ENCODE data around the gene NPFF.

The NPFF gene

DNA sequence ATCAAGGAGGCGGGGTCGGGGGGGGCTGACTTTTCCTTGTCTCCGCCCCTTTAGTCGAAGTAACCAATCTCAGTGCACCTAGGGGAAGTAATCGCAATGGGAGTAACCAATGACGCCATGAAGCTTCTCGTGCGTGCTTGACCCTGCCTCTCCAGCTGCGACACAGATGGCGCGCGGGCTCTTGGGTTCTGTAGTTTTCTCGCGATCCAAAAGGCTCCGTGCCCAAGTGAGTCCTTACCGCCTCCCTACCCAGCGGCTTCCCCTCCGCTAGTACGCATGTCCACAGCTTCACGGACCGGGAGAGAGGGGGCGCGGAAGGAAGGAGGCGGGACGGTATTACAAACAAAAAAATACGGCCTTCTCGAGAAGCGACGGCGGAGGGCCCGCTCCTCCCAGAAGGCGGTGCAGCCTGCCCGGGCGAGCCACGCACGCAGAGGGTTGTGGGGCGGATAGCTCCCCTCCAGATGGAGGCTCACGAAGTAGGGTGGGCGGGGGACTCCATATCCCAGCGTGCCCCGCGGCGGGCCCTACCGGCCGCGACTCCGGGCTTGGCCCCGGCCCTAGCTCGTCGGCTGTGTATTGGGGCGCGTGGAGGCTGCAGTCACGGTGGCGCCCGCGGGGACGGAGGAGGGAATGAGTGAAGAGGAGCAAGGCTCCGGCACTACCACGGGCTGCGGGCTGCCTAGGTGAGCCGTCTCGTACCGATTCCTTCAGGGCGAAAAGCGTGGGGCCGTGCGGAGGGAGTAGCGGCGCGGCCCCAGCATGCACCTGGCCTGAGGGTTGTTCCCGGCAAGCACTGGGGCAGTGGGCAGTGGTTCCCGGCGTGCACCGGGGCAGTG is 6.3 kb downstream of the NPFF start, which contains the start of gene TARBP2:
Gene TARBP2, plus strand, starts transcription at position 508 of the 839 bp plus-strand sequence. Its CDS starts 126 bp downstream, at position 634.
- Histone ChIP-seq H3K4me3 (ENCODE audit: low read length) (peak within 1 kb of the TSS; percentile 88), H3K9ac (ENCODE audit: low read depth, low read length) (peak within 1 kb of the TSS; percentile 94), H3K36me3 (ENCODE audit: insufficient read depth, low read length) (peaks cover 13% of the 10 kb centered on the region), H3K9me3 (replicated peaks; ENCODE audit: low read length) (no peaks in the 10 kb centered on the region), H3K4me1 (ENCODE audit: control insufficient read depth, insufficient read depth, low read length) (peaks cover 54% of the 10 kb centered on the region), H3K4me2 (ENCODE audit: low read length) (peak within 1 kb of the TSS; percentile 96), H3K27me3 (ENCODE audit: control insufficient read depth, insufficient read depth, low read length) (no peaks in the 10 kb centered on the region)

DNA sequence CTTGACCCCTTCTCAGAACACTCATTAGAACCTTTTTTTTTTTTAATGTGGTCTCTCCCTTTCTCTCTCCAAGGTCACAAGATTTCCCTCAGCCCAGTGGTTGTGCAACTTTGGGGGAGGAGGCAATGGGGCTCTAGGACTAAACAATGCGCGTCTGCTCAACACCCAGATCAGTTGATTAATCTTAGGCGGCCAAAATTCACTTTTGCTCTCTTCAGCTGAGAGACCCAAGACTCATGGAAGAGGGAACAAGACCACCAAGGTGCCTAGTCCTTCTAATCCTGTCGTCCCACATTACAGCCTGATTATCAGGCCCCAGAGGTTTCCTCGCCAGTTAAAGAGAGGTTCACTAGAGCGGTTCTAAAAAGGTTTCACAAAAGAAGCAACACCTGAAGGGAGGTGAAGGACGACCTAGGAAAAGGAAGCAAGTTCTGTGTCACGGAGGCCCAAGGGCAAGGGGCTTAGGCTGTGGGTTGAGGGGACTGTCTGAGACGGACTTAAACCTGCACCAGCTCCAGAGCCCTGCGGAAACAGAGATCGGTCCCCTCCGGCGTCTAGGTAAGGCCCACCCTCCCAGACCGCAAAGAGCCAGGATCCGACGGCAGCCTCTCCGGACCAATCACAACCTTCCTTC is 7.0 kb downstream of the NPFF start:
- Histone ChIP-seq H3K36me3 (ENCODE audit: insufficient read depth, low read length) (peaks cover 13% of the 10 kb centered on the region), H3K9me3 (replicated peaks; ENCODE audit: low read length) (no peaks in the 10 kb centered on the region), H3K9ac (ENCODE audit: low read depth, low read length) (peak overlapping the region; percentile 90), H3K27me3 (ENCODE audit: control insufficient read depth, insufficient read depth, low read length) (no peaks in the 10 kb centered on the region), H3K4me1 (ENCODE audit: control insufficient read depth, insufficient read depth, low read length) (peaks cover 49% of the 10 kb centered on the region), H3K4me3 (ENCODE audit: low read length) (peak overlapping the region; percentile 76), H3K4me2 (ENCODE audit: low read length) (peak overlapping the region; percentile 96)

DNA sequence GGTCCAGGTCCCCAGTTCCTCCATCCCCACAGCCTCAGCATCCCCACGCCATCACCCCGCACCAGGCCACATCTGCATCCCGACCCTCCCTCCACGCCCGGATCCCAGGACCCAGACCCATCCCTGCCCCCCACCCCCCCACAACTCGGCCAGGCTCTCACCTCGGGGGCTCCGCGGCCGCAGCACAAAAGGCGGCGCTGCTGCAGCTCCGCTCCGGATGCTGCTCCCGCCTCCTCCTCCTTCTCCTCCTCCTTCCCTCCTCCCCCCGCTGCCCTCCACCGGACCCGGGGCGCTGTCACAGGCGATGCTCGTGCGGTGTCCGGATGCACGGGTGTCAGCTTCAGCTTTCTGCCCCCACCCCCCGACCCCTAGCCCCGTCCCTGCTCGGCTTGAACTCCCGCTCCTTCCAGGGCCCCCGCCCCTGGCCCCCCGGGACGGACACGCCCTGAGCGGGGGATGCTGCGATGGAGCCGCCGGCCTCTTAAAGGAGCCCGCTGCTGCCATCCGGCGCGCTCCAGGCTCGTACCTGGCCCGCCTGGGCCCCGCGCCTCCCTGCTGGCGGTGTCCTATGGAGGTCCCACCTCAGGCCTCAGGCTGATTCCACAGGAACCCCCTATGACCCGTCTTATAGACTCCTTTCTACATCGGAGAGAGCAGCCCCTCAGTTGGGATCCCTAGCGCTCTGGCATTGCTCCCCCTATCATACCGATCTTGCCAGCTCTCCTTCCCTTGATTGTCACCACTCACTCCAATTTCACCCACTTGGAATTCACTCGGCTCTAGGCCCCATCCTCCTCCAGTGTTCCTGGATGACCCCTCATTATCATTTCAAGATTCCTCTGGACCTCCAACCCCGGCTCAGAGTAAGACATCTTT is 7.8 kb downstream of the NPFF start, which contains the start of gene MAP3K12:
Gene MAP3K12, minus strand, starts transcription at position 193 of the 876 bp plus-strand sequence. CDS start 12,067 bp downstream, outside the sequence.
- Histone ChIP-seq H3K9me3 (replicated peaks; ENCODE audit: low read length) (no peaks in the 10 kb centered on the region), H3K27me3 (ENCODE audit: control insufficient read depth, insufficient read depth, low read length) (no peaks in the 10 kb centered on the region), H3K4me3 (ENCODE audit: low read length) (peak within 1 kb of the TSS; percentile 76), H3K9ac (ENCODE audit: low read depth, low read length) (peak within 1 kb of the TSS; percentile 90), H3K4me1 (ENCODE audit: control insufficient read depth, insufficient read depth, low read length) (peaks cover 42% of the 10 kb centered on the region), H3K4me2 (ENCODE audit: low read length) (peak within 1 kb of the TSS; percentile 96), H3K36me3 (ENCODE audit: insufficient read depth, low read length) (peaks cover 8% of the 10 kb centered on the region)

DNA sequence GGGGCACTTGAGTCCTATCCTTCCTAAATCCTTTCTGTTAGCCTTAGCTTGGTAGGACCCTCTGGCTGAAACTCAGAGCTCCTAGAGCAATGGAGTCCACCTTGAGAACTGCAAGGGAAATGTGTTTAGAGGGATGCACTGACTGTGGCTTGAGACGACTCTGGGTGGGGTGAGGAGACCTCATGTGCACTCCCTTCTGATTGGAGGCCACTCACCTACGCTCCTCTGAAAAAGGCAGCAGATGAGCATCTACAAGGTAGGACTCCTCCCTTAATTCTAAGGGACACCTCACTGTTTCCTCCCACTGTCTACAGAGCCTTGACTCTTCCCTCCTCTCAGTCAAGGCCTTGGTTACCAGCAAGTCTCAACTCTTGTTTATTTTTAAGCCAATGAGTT is 9.1 kb downstream of the NPFF start:
- Histone ChIP-seq H3K4me1 (ENCODE audit: control insufficient read depth, insufficient read depth, low read length) (peaks cover 47% of the 10 kb centered on the region), H3K9ac (ENCODE audit: low read depth, low read length) (no peak overlapping the region)

DNA sequence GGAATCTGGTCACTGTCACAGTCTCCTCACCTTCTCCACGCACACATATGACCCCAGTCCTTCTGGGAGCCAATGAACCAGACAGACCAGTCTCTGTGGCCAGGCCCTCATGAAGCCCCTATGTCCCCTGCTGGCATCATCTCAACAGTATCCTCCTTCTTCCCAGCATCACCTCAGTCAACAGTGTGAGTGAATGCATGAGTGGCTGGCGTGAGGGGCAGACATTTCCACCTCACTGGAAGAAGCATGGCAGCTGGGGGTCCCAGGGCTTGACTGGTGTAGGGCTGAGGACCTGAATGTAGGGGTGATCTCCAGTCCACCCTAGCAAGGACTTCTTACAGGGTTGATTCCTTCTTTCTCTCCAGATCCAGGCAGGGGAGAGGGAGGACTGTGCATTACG is 9.8 kb downstream of the NPFF start:
- no peaks in the 10 kb centered on the region for H3K9me3 ChIP-seq (replicated peaks; ENCODE audit: low read length)
- no peaks in the 10 kb centered on the region for H3K36me3 ChIP-seq (ENCODE audit: insufficient read depth, low read length)
- no peak overlapping the region for H3K4me3 ChIP-seq (ENCODE audit: low read length)
- H3K4me1 ChIP-seq (ENCODE audit: control insufficient read depth, insufficient read depth, low read length): peaks cover 51% of the 10 kb centered on the region
- no peaks in the 10 kb centered on the region for H3K27me3 ChIP-seq (ENCODE audit: control insufficient read depth, insufficient read depth, low read length)
- no peak overlapping the region for H3K9ac ChIP-seq (ENCODE audit: low read depth, low read length)
- H3K4me2 ChIP-seq (ENCODE audit: low read length): no peak overlapping the region

More for the DNA sequence above, 9.1 kb downstream of the NPFF start:
- H3K4me3 ChIP-seq (ENCODE audit: low read length): peak overlapping the region; percentile 76
- H3K9me3 ChIP-seq (replicated peaks; ENCODE audit: low read length): no peaks in the 10 kb centered on the region
- no peaks in the 10 kb centered on the region for H3K27me3 ChIP-seq (ENCODE audit: control insufficient read depth, insufficient read depth, low read length)
- H3K4me2 ChIP-seq (ENCODE audit: low read length): peak overlapping the region; percentile 86
- H3K36me3 ChIP-seq (ENCODE audit: insufficient read depth, low read length): no peaks in the 10 kb centered on the region

DNA sequence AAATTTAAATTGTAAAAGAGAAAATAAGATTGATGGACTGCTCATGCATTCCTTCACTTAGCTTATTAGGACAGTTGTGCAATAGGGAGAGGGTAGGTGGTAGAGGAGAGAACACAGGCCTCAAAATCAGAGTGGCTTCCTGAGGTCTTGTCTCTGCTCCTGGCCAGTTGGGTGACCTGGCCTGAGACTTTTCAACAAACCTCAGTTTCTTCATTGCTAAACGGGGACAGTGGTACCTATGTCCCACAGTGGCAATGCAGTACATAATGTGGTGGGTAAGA is 10.6 kb downstream of the NPFF start:
- Histone ChIP-seq H3K9ac (ENCODE audit: low read depth, low read length) (peak overlapping the region; percentile 12), H3K4me3 (ENCODE audit: low read length) (peak overlapping the region; percentile 17), H3K4me1 (ENCODE audit: control insufficient read depth, insufficient read depth, low read length) (peaks cover 49% of the 10 kb centered on the region), H3K4me2 (ENCODE audit: low read length) (peak overlapping the region; percentile 62), H3K9me3 (replicated peaks; ENCODE audit: low read length) (no peaks in the 10 kb centered on the region), H3K36me3 (ENCODE audit: insufficient read depth, low read length) (no peaks in the 10 kb centered on the region), H3K27me3 (ENCODE audit: control insufficient read depth, insufficient read depth, low read length) (no peaks in the 10 kb centered on the region)

DNA sequence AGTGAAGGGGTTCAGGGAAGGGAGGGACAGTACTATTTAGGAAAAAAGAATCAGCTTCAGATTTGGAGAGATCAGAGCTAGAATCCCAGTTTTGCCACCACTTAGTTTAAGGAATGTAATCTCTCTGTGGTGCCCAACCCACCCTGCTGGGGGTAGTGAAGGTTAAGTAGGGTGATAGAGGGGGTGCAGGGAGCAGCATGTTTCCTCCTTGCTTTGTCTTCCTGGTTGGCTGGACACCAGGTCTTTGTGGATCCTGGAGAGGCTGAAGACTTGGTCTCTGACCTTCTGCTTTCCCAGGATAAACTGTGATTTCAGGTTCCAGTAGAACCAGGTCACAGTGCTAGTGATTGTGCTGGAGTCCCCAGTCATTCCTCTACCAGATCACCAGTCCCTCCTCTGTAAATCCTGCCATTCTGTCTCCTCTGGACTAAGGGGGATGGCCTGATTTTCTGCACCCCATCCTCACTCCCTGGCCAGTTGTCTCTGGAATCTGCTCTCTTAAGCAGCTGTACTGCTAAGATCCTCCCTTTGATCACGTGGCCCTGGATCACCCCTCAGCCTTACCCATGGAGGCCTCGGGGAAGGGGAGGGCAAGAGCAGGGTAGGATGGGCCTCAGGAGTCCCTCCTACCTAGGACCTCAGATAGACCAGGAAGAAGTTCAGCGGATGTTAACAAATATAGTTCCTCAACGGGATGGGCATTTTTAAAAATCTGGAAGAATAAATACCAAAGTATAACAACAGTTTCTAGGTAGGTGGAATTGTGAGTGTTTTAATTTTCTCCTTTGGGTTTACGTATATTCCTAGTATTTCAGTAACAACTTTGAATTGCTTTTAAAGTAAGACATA is 11.2 kb downstream of the NPFF start:
- Histone ChIP-seq H3K4me1 (ENCODE audit: control insufficient read depth, insufficient read depth, low read length) (peaks cover 45% of the 10 kb centered on the region), H3K9me3 (replicated peaks; ENCODE audit: low read length) (no peaks in the 10 kb centered on the region), H3K4me2 (ENCODE audit: low read length) (peak overlapping the region; percentile 62), H3K36me3 (ENCODE audit: insufficient read depth, low read length) (no peaks in the 10 kb centered on the region), H3K27me3 (ENCODE audit: control insufficient read depth, insufficient read depth, low read length) (no peaks in the 10 kb centered on the region), H3K9ac (ENCODE audit: low read depth, low read length) (peak overlapping the region; percentile 12), H3K4me3 (ENCODE audit: low read length) (peak overlapping the region; percentile 17)

DNA sequence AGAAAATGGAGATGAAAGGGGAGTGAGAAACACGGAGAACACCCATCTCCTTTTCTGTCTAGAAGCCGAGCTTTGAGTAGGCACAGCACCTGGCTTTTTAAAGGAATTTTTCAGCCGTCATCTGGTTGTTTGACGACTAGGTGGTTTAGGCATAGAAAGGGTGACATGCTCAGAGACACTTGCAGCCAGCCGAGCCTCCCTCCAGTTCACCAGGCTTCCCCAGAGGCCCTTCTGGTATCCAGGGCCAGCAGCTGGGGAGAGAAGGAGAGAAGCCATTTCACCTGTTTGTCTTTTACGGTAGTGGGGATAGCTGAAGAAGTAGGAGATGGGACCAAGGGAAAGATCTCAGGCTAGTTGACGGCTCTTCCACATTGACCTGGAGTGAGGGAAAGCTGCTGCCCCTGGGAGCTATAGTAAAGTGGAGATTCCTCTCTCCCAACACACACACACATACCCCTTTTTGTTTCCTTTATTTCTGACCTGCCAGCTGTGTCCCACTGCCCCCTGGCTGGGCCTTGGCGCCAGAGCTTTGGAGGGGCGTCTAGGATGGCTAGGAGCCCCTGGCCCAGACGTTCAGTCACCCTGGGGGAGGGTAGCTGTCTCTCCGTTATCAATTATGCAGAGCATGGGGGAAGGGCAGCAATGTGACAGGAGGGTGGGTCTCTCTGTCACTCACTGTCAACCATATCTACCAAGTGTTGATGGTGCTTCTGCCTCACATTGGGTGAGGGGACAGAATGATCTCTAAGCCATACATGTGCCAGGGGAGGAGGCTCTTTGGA is 13.5 kb downstream of the NPFF start:
- Histone ChIP-seq H3K9ac (ENCODE audit: low read depth, low read length) (peak overlapping the region; percentile 46), H3K4me1 (ENCODE audit: control insufficient read depth, insufficient read depth, low read length) (peaks cover 35% of the 10 kb centered on the region), H3K27me3 (ENCODE audit: control insufficient read depth, insufficient read depth, low read length) (no peaks in the 10 kb centered on the region), H3K36me3 (ENCODE audit: insufficient read depth, low read length) (no peaks in the 10 kb centered on the region), H3K9me3 (replicated peaks; ENCODE audit: low read length) (no peaks in the 10 kb centered on the region), H3K4me2 (ENCODE audit: low read length) (peak overlapping the region; percentile 81), H3K4me3 (ENCODE audit: low read length) (peak overlapping the region; percentile 69)

DNA sequence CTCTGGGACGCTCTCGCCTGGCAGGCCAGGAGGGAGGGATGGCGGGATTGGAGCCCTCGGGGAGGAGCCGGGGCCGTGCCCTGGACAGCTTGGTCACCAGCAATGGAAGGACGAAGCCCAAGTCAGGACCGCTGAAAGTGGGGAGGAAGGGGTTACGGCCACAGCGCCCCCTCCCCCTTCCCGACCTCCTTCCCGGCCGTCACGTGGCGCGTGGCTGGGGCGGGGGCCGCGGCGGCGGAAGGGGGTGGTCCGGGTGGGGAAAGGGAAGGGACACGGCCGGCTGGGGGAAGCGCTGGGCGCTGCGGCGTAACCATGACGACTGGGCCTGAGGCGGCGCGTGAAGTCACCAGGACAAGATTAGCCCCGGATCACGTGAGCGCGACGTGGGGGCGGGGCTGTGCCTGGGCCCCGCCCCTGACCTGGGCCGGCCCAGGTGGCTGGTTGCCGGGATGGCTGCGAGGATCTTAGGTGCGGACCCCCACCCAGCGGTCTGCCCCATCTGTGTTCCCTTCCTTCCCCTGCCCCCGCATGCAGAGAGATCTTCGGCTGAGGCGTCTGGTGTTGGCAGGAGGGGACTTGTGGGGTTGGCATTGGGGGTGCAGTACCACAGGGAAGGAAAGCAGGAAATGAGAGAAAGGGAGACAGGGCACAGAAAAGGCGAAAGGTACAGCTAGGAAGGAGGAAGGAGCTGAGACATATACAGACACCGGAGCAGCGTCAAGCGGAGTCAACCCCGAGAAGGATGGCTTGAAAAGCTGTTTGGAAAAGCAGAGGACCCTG is 14.3 kb downstream of the NPFF start:
- Histone ChIP-seq H3K4me2 (ENCODE audit: low read length) (peak overlapping the region; percentile 81), H3K9ac (ENCODE audit: low read depth, low read length) (peak overlapping the region; percentile 53), H3K27me3 (ENCODE audit: control insufficient read depth, insufficient read depth, low read length) (no peaks in the 10 kb centered on the region), H3K4me3 (ENCODE audit: low read length) (peak overlapping the region; percentile 69), H3K36me3 (ENCODE audit: insufficient read depth, low read length) (no peaks in the 10 kb centered on the region), H3K9me3 (replicated peaks; ENCODE audit: low read length) (no peaks in the 10 kb centered on the region), H3K4me1 (ENCODE audit: control insufficient read depth, insufficient read depth, low read length) (peaks cover 28% of the 10 kb centered on the region)

Data from skeletal muscle satellite cell (primary cell).